H1 (cell line): Measurements from ENCODE around the gene MRPS18B. TPM values are rescaled to one million over a fixed set of nuclear protein-coding genes. Genes with fewer than 3 reads are reported as not detected.

Experiments used
- ASH2L ChIP-seq: fragments of 200-600, 300-600 bp; sonication (generic); IDR thresholded peaks from one replicate; pipeline ENCODE4 v1.7.1; 2017; ENCODE audit warnings: low read length
- CHD7 ChIP-seq: fragments of 300-600 bp; sonication (generic); IDR thresholded peaks from 2 replicates; pipeline ENCODE4 v1.7.1; 2012; ENCODE audit warnings: low read length, moderate library complexity, mild to moderate bottlenecking, inconsistent platforms; ENCODE audit not compliant: insufficient replicate concordance
- GABPA ChIP-seq: IDR thresholded peaks from 2 replicates; pipeline ENCODE4 v1.6.1; 2011; ENCODE audit warnings: mild to moderate bottlenecking, low read length, moderate library complexity, borderline replicate concordance; ENCODE audit not compliant: insufficient read depth
- HDAC6 ChIP-seq: IDR thresholded peaks from one replicate; pipeline ENCODE4 v1.7.1; 2012; ENCODE audit warnings: low read depth, mild to moderate bottlenecking, inconsistent platforms, low read length, moderate library complexity
- POU5F1 ChIP-seq: IDR thresholded peaks from 2 replicates; pipeline ENCODE4 v1.6.1; 2011; ENCODE audit warnings: low read depth, mild to moderate bottlenecking, low read length, moderate library complexity
- RAD21 ChIP-seq, 2 experiments: IDR thresholded peaks in 1 of 2; conservative IDR thresholded peaks in 1 of 2; 2 replicates each; pipeline ENCODE4 v1.6.1; 2011; ENCODE audit warnings: low read depth in 2 of 2, low read length in 2 of 2, improper control_type of control experiment in 1 of 2, inconsistent platforms in 1 of 2, mild to moderate bottlenecking in 1 of 2, moderate library complexity in 1 of 2
- TAF1 ChIP-seq: IDR thresholded peaks from 2 replicates; pipeline ENCODE4 v1.6.1; 2011; ENCODE audit warnings: mild to moderate bottlenecking, low read depth, low read length
- ZNF274 ChIP-seq: IDR thresholded peaks from 2 replicates; pipeline ENCODE4 v1.7.0; 2012; ENCODE audit warnings: low read length, borderline replicate concordance; ENCODE audit errors: extremely low read depth
- polyA plus RNA-seq, 7 experiments: library from polyadenylated mRNA; depleted of rRNA in 3 of 7; stranded (reverse) in 5 of 7; unstranded in 2 of 7; fragments of >200 nt in 5 of 7; fragments of 200-250 nt in 2 of 7; gene quantifications; 1 replicate in 5 of 7; 2 replicates in 1 of 7; 4 replicates in 1 of 7; pipeline versions ENCODE4 v1.2.1 to v1.2.3, GENCODE V29; 2011 to 2013; ENCODE audit warnings: missing spikeins in 2 of 7, mixed read lengths in 2 of 7
- total RNA-seq: library from RNA; stranded (reverse); fragmentation: NEBNext Ultra II Directional; extraction: Animal tissue kit (Norgen Biotek cat#: 25700); gene quantifications from 2 replicates; pipeline ENCODE4 v1.2.1, GENCODE V29; 2021

MRPS18B gene
- total and polyA plus RNA-seq, 2 of the 8 experiments (the other 6 are each of a cell fraction or from before 2014, with no cell fraction given): 57.8 to 83.3 TPM

- TF ChIP-seq CHD7: no peak
- no peak for TF ChIP-seq POU5F1
- no peak for TF ChIP-seq GABPA
- no peak for TF ChIP-seq ASH2L
- TF ChIP-seq TAF1: no peak
- no peak for TF ChIP-seq HDAC6
- TF ChIP-seq ZNF274: no peak
- no peak for TF ChIP-seq RAD21 (IDR thresholded peaks at IDR 0.05 in 1 of 2, conservative IDR thresholded peaks at IDR 0.05 in 1 of 2; ENCODE audit: low read depth in 2 of 2, low read length in 2 of 2)
Measured at GRCh38 chr6:30592287-30592686, 25.4 kb upstream of the MRPS18B start (continued).
